ENCODE measurements around the gene OR2AG1. TPM values are rescaled to one million over a fixed set of nuclear protein-coding genes. Genes with fewer than 3 reads are reported as not detected.

Gene OR2AG1
- total RNA-seq, 1 donor from 2014 or later: not detected

GRCh38 chr11:6746086-6746618, 36.7 kb upstream of the OR2AG1 start:
- H3K36me3 ChIP-seq (ENCODE audit: control insufficient read depth, insufficient read depth, low read length): no peaks in the 10 kb centered on the region
- TF ChIP-seq CTCF (IDR thresholded peaks at IDR 0.05; ENCODE audit: insufficient read depth, low read length, severe bottlenecking): no peak
- H3K4me3 ChIP-seq (ENCODE audit: low read depth, low read length): no peak overlapping the region
- FAIRE-seq (no peak), DNase-seq (ENCODE audit: low read depth) (no peak)
- no peaks in the 10 kb centered on the region for H3K27me3 ChIP-seq (ENCODE audit: control insufficient read depth, insufficient read depth, low read length)

GRCh38 chr11:6746626-6747025, 36.2 kb upstream of the OR2AG1 start:
- DNase-seq (ENCODE audit: low read depth) (no peak), FAIRE-seq (no peak)
- no peak for TF ChIP-seq CTCF (IDR thresholded peaks at IDR 0.05; ENCODE audit: insufficient read depth, low read length, severe bottlenecking)
- Histone ChIP-seq H3K36me3 (ENCODE audit: control insufficient read depth, insufficient read depth, low read length) (no peaks in the 10 kb centered on the region), H3K27me3 (ENCODE audit: control insufficient read depth, insufficient read depth, low read length) (no peaks in the 10 kb centered on the region), H3K4me3 (ENCODE audit: low read depth, low read length) (no peak overlapping the region)

GRCh38 chr11:6747097-6747668, 35.6 kb upstream of the OR2AG1 start:
- Histone ChIP-seq H3K36me3 (ENCODE audit: control insufficient read depth, insufficient read depth, low read length) (no peaks in the 10 kb centered on the region), H3K4me3 (ENCODE audit: low read depth, low read length) (no peak overlapping the region), H3K27me3 (ENCODE audit: control insufficient read depth, insufficient read depth, low read length) (no peaks in the 10 kb centered on the region)
- no peak for TF ChIP-seq CTCF (IDR thresholded peaks at IDR 0.05; ENCODE audit: insufficient read depth, low read length, severe bottlenecking)
- no peak for DNase-seq (ENCODE audit: low read depth)
- FAIRE-seq: no peak

GRCh38 chr11:6755303-6755952, 27.4 kb upstream of the OR2AG1 start:
- no peak for FAIRE-seq
- no peaks in the 10 kb centered on the region for H3K36me3 ChIP-seq (ENCODE audit: control insufficient read depth, insufficient read depth, low read length)
- peak; percentile 43 for DNase-seq (ENCODE audit: low read depth)
- H3K27me3 ChIP-seq (ENCODE audit: control insufficient read depth, insufficient read depth, low read length): no peaks in the 10 kb centered on the region
- H3K4me3 ChIP-seq (ENCODE audit: low read depth, low read length): no peak overlapping the region
- TF ChIP-seq CTCF (IDR thresholded peaks at IDR 0.05; ENCODE audit: insufficient read depth, low read length, severe bottlenecking): peak; percentile 73

GRCh38 chr11:6755953-6756347, 26.9 kb upstream of the OR2AG1 start:
- Histone ChIP-seq H3K4me3 (ENCODE audit: low read depth, low read length) (no peak overlapping the region), H3K27me3 (ENCODE audit: control insufficient read depth, insufficient read depth, low read length) (no peaks in the 10 kb centered on the region), H3K36me3 (ENCODE audit: control insufficient read depth, insufficient read depth, low read length) (no peaks in the 10 kb centered on the region)
- DNase-seq (ENCODE audit: low read depth): no peak
- TF ChIP-seq CTCF (IDR thresholded peaks at IDR 0.05; ENCODE audit: insufficient read depth, low read length, severe bottlenecking): no peak
- no peak for FAIRE-seq

Measured in bronchial epithelial cell (primary cell).